Measurements from ENCODE around the gene EGR2.

The EGR2 gene

DNA sequence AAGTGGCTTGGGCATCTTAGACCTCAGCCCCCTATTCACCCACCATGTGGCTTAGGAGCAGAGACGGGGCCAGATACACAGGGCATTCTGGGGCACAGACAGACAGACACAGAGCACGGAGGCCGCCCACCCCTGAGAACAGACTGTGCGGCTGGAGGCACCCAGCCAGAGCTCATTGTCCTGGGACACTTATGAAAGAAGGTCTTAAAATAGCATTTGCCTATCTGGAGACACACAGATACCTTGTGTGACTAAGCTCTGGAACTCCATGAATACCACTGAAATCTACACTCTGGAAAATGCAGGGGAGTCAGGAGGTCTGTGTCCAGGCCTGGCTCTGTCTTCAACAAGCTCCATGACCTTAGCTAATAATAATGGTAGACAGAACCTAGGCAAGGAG lies 53.0 kb downstream of the EGR2 start:
- H3K4me3 ChIP-seq (ENCODE audit: low read depth, low read length): no peak overlapping the region
- no peak for DNase-seq (ENCODE audit: low read depth)
